HEK293 (cell line): ENCODE measurements around the gene PDLIM5.

Experiments used
- CTCF ChIP-seq: fragments of 450-650 bp; formaldehyde crosslinking; IDR thresholded peaks from 2 replicates; pipeline ENCODE4 v1.5.1; 2016; ENCODE audit warnings: missing biosample characterization, missing genetic modification characterization
- YY1 ChIP-seq: fragments of 450-650 bp; formaldehyde crosslinking; IDR thresholded peaks from 2 replicates; pipeline ENCODE4 v1.5.1; 2018; ENCODE audit warnings: missing biosample characterization, missing genetic modification characterization
- ZNF10 ChIP-seq: fragments of 450-650 bp; formaldehyde crosslinking; IDR thresholded peaks from 2 replicates; pipeline ENCODE4 v1.5.1; 2017; ENCODE audit warnings: missing biosample characterization, missing genetic modification characterization
- ZNF221 ChIP-seq: fragments of 450-650 bp; formaldehyde crosslinking; IDR thresholded peaks from 2 replicates; pipeline ENCODE4 v1.5.1; 2017; ENCODE audit warnings: missing biosample characterization, missing genetic modification characterization, borderline replicate concordance
- ZNF274 ChIP-seq, 2 experiments: fragments of 200-500 bp in 1 of 2; fragments of 450-650 bp in 1 of 2; sonication (Bioruptor generic) in 1 of 2; formaldehyde crosslinking in 1 of 2; IDR thresholded peaks; 2 replicates each; pipeline versions ENCODE4 v1.5.1 to v1.6.1; 2014 to 2016; ENCODE audit warnings: borderline replicate concordance in 1 of 2, inconsistent platforms in 1 of 2, low read length in 1 of 2, missing biosample characterization in 1 of 2, missing genetic modification characterization in 1 of 2

GRCh38 chr4:94409962-94410361 lies 41.8 kb upstream of the PDLIM5 start:
- TF ChIP-seq ZNF10 (no peak), CTCF (tag by site-specific recombination) (no peak), ZNF221 (tag by site-specific recombination) (no peak), YY1 (tag by site-specific recombination) (no peak), ZNF274 (IDR thresholded peaks at IDR 0.05; ENCODE audit: low read length) (no peak), ZNF274 (tag by site-specific recombination; IDR thresholded peaks at IDR 0.05; ENCODE audit: borderline replicate concordance) (no peak)
